ENCODE results near the gene SLC16A8. TPM values are rescaled to one million over a fixed set of nuclear protein-coding genes. Genes with fewer than 3 reads are reported as not detected.

Gene SLC16A8
- total and polyA plus RNA-seq, 10 of the 15 experiments (the other 5 are each of a cell fraction or from before 2014, with no cell fraction given), result not detected

DNA sequence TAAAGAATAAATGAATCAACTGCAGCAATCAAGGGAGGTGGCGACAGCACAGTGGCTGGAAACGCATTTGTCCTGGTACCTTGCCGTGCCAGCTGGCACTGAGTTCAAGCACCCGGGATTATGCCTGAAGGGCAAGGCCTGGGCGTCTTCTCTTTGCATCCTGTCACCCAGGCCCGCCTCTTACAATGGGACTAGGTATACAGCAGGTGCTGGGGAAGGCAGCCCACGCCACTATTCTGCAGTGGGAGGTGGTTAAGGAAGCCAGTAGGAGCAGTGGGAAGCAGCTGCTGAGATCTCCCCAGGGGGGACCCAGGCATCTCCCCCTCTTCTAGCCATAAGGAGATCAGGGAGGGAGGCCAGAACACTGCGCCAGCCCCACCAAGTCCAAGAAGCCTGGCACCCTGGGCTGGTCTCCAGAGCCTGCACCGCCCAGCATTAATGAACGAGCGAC, 41.8 kb upstream of the SLC16A8 start:
- ChIA-PET SMC1A (ENCODE audit: uncharacterized antibody, unreplicated experiment) (no interaction called here), POLR2A (no interaction called here), CTCF (no interaction called here), RAD21 (ENCODE audit: unreplicated experiment) (no interaction called here)
- Histone ChIP-seq H3K4me1 (ENCODE audit: control insufficient read depth, insufficient read depth, low read length) (no peaks in the 10 kb centered on the region), H3K79me2 (ENCODE audit: control insufficient read depth, insufficient read depth, low read length) (no peaks in the 10 kb centered on the region), H3K27me3 (replicated peaks in 1 of 2; ENCODE audit: control insufficient read depth in 2 of 2, insufficient read depth in 2 of 2, low read length in 1 of 2) (no peaks in the 10 kb centered on the region), H3K9me3 (replicated peaks; ENCODE audit: control insufficient read depth, insufficient read depth, low read length) (no peaks in the 10 kb centered on the region), H3K4me3 (no peak overlapping the region), H3K9ac (ENCODE audit: control insufficient read depth, insufficient read depth, low read length) (no peak overlapping the region), H4K20me1 (ENCODE audit: control insufficient read depth, insufficient read depth) (no peaks in the 10 kb centered on the region), H2AFZ (ENCODE audit: control insufficient read depth, low read depth, low read length) (no peak overlapping the region), H3K36me3 (ENCODE audit: control insufficient read depth in 2 of 2, insufficient read depth in 2 of 2, low read length in 1 of 2) (no peaks in the 10 kb centered on the region; a peak in 3 of 4 replicates), H3K27ac (ENCODE audit: control insufficient read depth, insufficient read depth) (no peak overlapping the region), H3K4me2 (ENCODE audit: control insufficient read depth, insufficient read depth) (no peak overlapping the region)
- ATAC-seq (no peak), FAIRE-seq (no peak), DNase-seq (ENCODE audit: low read depth, low spot score) (no peak)
- in situ Hi-C loops (cut with MboI), result no loop called here
- intact Hi-C loops (cut with micrococcal nuclease; ENCODE audit: unreplicated experiment), result no loop called here
- BruUV-seq (replicated peaks), result no TSS peak
- no peak for TF ChIP-seq POLR2A (IDR thresholded peaks at IDR 0.05; ENCODE audit: low read depth, low read length)
- no peak for TF ChIP-seq SREBF1 (IDR thresholded peaks at IDR 0.05; ENCODE audit: low read length)
- TF ChIP-seq, protein P1, sequence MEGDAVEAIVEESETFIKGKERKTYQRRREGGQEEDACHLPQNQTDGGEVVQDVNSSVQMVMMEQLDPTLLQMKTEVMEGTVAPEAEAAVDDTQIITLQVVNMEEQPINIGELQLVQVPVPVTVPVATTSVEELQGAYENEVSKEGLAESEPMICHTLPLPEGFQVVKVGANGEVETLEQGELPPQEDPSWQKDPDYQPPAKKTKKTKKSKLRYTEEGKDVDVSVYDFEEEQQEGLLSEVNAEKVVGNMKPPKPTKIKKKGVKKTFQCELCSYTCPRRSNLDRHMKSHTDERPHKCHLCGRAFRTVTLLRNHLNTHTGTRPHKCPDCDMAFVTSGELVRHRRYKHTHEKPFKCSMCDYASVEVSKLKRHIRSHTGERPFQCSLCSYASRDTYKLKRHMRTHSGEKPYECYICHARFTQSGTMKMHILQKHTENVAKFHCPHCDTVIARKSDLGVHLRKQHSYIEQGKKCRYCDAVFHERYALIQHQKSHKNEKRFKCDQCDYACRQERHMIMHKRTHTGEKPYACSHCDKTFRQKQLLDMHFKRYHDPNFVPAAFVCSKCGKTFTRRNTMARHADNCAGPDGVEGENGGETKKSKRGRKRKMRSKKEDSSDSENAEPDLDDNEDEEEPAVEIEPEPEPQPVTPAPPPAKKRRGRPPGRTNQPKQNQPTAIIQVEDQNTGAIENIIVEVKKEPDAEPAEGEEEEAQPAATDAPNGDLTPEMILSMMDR (IDR thresholded peaks at IDR 0.05 in 2 of 3, conservative IDR thresholded peaks at IDR 0.05 in 1 of 3; ENCODE audit: control insufficient read depth in 2 of 3, extremely low read depth in 1 of 3, insufficient read depth in 1 of 3, low read depth in 3 of 3, low read length in 3 of 3), result no peak
- WGBS (ENCODE audit: insufficient coverage, insufficient replicate concordance, low lambda C conversion rate, missing lambda C conversion rate), result 64% methylated on average over 11 of the region's 11 CpGs

DNA sequence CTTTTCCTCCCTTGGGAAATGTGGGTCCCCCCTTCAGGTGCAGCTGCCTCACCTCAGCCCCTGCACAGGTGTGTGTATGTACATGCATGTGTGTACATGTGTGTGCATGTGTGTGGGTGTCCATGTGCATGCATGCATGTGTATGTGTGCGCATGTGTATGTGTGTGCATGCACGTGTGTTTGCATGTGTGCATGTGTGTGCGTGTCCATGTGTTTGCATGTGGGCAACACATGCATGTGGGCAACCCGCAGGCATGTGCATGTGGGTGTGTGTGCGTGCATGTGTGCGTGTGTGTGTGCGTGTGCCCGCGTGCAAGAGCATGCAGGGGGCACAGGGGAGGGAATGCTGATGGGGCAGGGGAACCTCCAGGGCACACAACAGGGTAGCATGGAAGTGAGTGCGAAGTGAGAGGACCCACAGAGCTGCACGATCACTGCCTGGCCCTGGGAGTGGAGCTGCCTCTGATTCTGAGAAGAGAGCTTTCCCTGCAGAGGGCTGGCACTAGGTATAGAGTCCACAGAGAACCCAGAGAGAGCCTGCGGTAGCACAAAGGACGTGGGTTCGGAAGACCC, 41.1 kb upstream of the SLC16A8 start:
- no peak for DNase-seq (ENCODE audit: low read depth, low spot score)
- 94% methylated on average over 14 of the region's 14 CpGs for WGBS (ENCODE audit: insufficient coverage, insufficient replicate concordance, low lambda C conversion rate, missing lambda C conversion rate)
- CTCF ChIA-PET, result interaction anchor here (1.4 kb wide), 1 partner anchor 11 kb away, joined by 4 read pairs; no protein-coding TSS in a partner anchor
- H3K4me3 ChIP-seq, result no peak overlapping the region
- no peaks in the 10 kb centered on the region for H3K4me1 ChIP-seq (ENCODE audit: control insufficient read depth, insufficient read depth, low read length)
- no peak for FAIRE-seq
- intact Hi-C loops (cut with micrococcal nuclease; ENCODE audit: unreplicated experiment) (no loop called here), in situ Hi-C loops (cut with MboI) (no loop called here)
- no peaks in the 10 kb centered on the region for H4K20me1 ChIP-seq (ENCODE audit: control insufficient read depth, insufficient read depth)
- no peak for ATAC-seq
- BruUV-seq (replicated peaks), result no TSS peak
- H3K4me2 ChIP-seq (ENCODE audit: control insufficient read depth, insufficient read depth), result no peak overlapping the region
- no peak overlapping the region for H2AFZ ChIP-seq (ENCODE audit: control insufficient read depth, low read depth, low read length)
- no peaks in the 10 kb centered on the region; a peak in 3 of 4 replicates for H3K36me3 ChIP-seq (ENCODE audit: control insufficient read depth in 2 of 2, insufficient read depth in 2 of 2, low read length in 1 of 2)
- H3K9me3 ChIP-seq (replicated peaks; ENCODE audit: control insufficient read depth, insufficient read depth, low read length), result no peaks in the 10 kb centered on the region
- H3K9ac ChIP-seq (ENCODE audit: control insufficient read depth, insufficient read depth, low read length), result no peak overlapping the region
- SMC1A ChIA-PET (ENCODE audit: uncharacterized antibody, unreplicated experiment), result no interaction called here
- no peaks in the 10 kb centered on the region for H3K79me2 ChIP-seq (ENCODE audit: control insufficient read depth, insufficient read depth, low read length)
- no peak overlapping the region for H3K27ac ChIP-seq (ENCODE audit: control insufficient read depth, insufficient read depth)
- RAD21 ChIA-PET (ENCODE audit: unreplicated experiment), result no interaction called here
- H3K27me3 ChIP-seq (replicated peaks in 1 of 2; ENCODE audit: control insufficient read depth in 2 of 2, insufficient read depth in 2 of 2, low read length in 1 of 2), result no peaks in the 10 kb centered on the region
- POLR2A ChIA-PET, result no interaction called here
- TF ChIP-seq, protein P2, sequence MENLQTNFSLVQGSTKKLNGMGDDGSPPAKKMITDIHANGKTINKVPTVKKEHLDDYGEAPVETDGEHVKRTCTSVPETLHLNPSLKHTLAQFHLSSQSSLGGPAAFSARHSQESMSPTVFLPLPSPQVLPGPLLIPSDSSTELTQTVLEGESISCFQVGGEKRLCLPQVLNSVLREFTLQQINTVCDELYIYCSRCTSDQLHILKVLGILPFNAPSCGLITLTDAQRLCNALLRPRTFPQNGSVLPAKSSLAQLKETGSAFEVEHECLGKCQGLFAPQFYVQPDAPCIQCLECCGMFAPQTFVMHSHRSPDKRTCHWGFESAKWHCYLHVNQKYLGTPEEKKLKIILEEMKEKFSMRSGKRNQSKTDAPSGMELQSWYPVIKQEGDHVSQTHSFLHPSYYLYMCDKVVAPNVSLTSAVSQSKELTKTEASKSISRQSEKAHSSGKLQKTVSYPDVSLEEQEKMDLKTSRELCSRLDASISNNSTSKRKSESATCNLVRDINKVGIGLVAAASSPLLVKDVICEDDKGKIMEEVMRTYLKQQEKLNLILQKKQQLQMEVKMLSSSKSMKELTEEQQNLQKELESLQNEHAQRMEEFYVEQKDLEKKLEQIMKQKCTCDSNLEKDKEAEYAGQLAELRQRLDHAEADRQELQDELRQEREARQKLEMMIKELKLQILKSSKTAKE (IDR thresholded peaks at IDR 0.05; ENCODE audit: low read depth, poor library complexity, severe bottlenecking), result no peak
- TF ChIP-seq, protein P3, sequence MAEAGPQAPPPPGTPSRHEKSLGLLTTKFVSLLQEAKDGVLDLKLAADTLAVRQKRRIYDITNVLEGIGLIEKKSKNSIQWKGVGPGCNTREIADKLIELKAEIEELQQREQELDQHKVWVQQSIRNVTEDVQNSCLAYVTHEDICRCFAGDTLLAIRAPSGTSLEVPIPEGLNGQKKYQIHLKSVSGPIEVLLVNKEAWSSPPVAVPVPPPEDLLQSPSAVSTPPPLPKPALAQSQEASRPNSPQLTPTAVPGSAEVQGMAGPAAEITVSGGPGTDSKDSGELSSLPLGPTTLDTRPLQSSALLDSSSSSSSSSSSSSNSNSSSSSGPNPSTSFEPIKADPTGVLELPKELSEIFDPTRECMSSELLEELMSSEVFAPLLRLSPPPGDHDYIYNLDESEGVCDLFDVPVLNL (IDR thresholded peaks at IDR 0.05; ENCODE audit: low read depth, low read length), result no peak
- TF ChIP-seq, protein P4, sequence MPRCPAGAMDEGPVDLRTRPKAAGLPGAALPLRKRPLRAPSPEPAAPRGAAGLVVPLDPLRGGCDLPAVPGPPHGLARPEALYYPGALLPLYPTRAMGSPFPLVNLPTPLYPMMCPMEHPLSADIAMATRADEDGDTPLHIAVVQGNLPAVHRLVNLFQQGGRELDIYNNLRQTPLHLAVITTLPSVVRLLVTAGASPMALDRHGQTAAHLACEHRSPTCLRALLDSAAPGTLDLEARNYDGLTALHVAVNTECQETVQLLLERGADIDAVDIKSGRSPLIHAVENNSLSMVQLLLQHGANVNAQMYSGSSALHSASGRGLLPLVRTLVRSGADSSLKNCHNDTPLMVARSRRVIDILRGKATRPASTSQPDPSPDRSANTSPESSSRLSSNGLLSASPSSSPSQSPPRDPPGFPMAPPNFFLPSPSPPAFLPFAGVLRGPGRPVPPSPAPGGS (IDR thresholded peaks at IDR 0.05; ENCODE audit: borderline replicate concordance, insufficient read depth, low read depth, low read length, poor library complexity, severe bottlenecking), result peak; percentile 80
- TF ChIP-seq MEF2B (IDR thresholded peaks at IDR 0.05; ENCODE audit: partially characterized antibody, poor library complexity, severe bottlenecking), result no peak
- TF ChIP-seq POU2F2 (IDR thresholded peaks at IDR 0.05; ENCODE audit: borderline replicate concordance, low read depth, low read length), result no peak
- TF ChIP-seq BCL11A (IDR thresholded peaks at IDR 0.05; ENCODE audit: low read depth, low read length), result no peak

All from GM12878 (cell line).